ENCODE results near the gene TMEM108.

The TMEM108 gene

GRCh38 chr3:133246119-133246518, 207.9 kb downstream of the TMEM108 start:
- DNase-seq, result no peak

DNA sequence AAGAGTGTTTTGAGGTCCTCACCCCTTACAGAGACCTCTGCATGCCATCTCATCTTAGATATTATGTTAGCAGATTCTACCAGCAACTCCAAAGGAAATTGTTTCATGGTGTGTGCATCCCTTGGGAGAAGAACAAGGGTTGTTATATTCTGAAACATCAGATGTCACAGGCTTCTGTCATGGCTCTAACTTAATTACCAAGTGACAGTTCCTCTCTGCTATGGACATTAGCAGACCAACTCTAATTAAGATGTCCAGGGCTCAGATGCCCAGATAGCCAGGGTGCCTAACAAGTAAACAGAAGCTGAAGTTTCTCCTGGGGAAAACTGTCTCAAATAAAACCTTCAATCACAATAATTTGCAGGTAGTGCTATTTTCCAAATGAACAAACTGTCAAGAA, 208.6 kb downstream of the TMEM108 start:
- no peak for DNase-seq

- no peak for DNase-seq
Measured at GRCh38 chr3:133248389-133248788, 210.2 kb downstream of the TMEM108 start.

DNA sequence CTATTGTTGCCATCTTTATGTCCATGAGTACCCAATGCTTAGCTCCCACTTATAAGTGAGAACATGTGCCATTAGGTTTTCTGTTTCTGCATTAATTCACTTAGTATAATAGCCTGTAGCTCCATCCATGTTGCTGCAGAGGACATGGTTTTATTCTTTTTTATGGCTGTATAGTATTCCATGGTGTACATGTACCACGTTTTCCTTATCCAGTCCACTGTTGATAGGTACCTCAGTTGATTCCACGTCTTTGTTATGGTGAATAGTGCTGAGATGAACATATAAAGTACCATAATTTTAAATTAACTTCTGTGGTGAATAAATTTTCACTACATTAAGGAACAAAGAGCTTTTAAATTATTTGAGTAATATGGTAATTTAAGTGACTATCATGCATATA, 211.3 kb downstream of the TMEM108 start:
- DNase-seq, result no peak

DNA sequence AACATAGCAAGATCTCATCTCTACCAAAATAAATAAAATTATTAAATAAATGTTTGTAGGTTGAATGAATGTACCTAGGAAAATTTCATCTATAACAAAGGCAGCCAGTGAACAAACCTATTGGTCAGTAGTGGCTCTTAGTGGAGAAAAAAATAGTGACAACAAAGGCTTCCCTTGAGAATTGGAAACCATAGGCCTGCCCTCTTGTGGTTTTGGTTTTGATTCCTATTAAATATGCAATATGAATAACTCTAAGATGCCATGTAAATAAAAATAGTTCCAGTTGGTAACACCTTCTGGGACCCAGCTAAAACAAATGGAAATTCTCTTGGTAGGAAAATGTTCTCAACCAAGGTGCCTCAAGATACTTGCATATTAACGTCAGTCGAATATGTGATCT, 216.0 kb downstream of the TMEM108 start:
- DNase-seq, result no peak

DNA sequence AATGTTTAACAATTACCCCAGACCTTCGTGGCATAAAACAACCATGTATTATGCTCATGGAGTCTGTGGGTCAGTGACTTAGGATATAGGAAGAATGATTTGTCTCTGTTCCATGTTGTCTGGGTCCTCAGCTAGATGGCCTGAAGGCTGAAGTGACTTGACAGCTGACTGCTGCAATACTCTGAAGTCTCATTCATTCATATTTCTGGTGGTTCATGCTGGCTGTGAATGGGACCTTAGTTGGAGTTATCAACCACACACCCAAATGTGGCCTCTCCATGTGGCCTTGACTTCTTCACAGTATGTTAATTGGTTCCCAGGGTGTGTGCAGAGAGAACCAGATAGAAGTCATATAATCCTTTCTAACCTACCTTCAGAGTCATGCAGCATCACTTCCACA, 216.5 kb downstream of the TMEM108 start:
- DNase-seq, result no peak

GRCh38 chr3:133256787-133257483, 218.7 kb downstream of the TMEM108 start:
- no peak for DNase-seq

- no peak for DNase-seq
Measured at GRCh38 chr3:133258358-133258757, 220.2 kb downstream of the TMEM108 start.

DNA sequence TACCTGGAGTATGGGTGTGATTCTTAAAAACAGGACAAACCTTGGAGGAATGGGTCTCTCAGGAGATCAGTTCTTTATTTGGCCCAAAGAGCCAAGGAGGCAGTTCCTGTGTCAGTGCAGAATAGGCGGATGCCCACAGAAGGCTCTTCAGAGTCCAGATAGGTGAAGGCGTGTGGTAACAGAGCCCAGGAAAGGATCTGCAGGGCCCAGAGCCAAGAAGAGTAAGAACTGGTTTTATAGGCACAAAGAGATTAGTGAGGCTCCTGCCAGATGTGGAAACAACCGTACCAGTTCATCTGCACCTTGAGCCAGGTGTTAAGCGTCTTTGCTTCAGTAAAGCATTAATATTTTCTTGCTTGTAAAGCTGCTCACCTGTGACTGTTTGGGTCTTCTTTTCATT, 221.6 kb downstream of the TMEM108 start:
- DNase-seq, result no peak

GRCh38 chr3:133262333-133262732, 224.1 kb downstream of the TMEM108 start:
- no peak for DNase-seq

GRCh38 chr3:133264920-133265319, 226.7 kb downstream of the TMEM108 start:
- no peak for DNase-seq

- DNase-seq, result no peak
Measured at GRCh38 chr3:133268726-133269134, 230.5 kb downstream of the TMEM108 start.

GRCh38 chr3:133269393-133269792, 231.2 kb downstream of the TMEM108 start:
- no peak for DNase-seq

DNA sequence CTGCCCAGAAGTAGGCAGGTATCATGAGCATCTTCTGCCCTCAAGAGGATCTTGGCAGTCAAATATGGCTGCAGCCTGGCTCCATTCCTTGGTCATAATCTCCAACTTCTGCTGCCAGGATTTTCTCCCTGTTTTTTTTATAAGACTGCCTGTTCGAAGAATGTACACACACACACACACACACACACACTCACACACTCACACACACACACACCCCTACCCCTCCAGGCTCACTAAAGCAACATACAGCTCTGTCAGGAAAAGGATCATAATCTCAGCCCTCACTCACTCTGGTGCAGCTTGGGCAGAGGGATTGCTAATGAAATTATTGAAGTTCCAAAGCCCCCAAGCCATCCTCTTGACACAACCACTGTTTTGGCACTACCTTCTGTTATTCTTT, 232.4 kb downstream of the TMEM108 start:
- DNase-seq, result no peak

GRCh38 chr3:133271042-133271441, 232.9 kb downstream of the TMEM108 start:
- DNase-seq, result no peak

- no peak for DNase-seq
Measured at GRCh38 chr3:133271539-133271938, 233.3 kb downstream of the TMEM108 start.

DNA sequence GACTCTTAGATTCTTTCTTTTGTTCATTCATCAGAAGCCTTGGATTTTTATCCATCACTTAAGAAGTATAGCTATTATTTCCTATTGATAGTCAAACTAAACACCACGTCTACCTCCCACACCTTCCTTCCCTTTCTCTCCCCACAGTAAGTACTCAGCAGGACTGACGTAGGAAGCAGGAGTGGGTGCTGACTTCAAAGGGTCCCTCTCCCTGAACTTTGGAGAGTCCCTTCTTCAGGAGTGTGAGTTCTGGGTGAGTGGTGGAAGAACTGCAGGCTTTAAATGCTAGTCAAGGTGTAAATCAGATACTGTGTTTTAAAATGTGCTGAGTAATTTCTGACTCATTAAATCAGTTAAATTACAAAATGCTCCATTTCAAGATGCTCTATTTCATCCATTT, 235.2 kb downstream of the TMEM108 start:
- DNase-seq, result no peak

DNA sequence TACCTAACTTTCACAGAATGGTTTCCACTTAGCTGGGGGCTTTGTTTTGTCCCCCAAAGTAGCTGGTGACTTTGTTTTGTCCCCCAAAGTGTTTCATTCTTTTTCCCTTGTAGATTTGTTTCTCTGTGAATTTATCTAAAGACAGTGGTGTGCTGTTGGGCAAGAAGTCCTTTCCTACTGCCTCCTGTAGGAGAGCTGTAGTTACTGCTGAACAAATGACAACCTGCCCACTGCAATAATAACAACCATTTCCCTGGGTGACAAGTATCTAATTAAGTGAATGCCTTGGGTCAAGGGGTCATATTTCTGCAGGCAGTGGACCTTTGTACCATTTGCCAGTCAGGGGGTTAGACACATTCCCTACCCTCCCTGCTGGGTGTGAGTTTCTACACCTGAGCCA, 236.3 kb downstream of the TMEM108 start:
- no peak for DNase-seq

DNA sequence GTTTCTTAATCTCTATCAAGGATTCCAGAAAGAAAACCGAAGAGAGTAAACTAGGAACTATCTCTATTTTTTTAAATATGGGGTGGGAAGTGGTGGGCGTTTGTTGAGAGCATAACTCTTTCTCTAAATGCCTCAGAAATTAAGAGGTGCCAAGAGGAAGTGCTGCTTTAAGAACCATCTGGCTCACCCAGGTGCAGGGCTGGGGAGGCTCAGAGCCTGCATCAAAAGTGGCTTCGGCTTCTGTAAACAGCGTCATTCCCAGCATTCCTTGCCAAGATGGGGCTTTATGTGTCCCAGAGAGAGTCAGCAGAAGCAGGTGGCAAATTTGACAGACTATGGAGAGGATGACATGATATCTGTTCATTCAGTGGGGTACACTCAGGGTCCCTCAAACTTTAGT, 238.4 kb downstream of the TMEM108 start:
- DNase-seq, result no peak

GRCh38 chr3:133277813-133278212, 239.6 kb downstream of the TMEM108 start:
- DNase-seq, result no peak

- no peak for DNase-seq
Measured at GRCh38 chr3:133278260-133279043, 240.3 kb downstream of the TMEM108 start.

DNA sequence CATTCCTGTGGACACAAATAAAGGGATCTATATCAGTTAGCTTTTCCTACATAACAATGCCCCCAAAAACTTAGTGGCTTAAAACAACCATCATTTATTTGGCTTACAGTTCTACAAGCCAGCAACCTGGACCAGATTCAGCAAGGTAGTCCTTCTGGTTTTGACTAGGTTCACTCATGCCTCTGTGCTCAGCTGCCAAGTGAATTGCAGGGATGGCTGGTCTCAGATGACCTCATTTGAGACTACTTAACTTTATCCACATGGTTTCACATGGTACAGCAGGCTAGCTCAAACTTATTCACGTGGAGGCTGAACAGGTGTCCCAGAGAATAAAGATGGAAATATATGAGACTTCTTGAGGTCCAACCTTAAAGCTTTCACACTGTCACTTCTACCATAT, 242.4 kb downstream of the TMEM108 start:
- DNase-seq, result no peak

DNA sequence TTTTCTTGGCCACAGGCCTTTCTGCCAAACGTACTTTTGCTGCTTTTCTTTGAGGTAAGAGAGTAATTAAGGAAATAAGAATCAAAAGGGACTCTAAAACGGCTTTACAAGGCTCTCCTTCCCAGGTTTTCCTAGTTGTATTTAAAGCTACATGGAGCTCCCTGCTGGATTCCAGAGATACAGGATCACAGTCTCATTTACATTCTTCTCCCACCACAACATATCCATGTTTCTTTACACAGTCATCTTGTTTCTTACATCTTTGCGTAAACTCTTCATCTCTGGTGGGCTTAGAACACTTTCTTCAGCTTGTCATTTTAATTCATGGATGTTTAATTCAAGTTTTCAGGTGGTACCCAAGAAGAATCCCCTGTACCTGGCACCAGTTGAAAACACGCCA, 244.0 kb downstream of the TMEM108 start:
- no peak for DNase-seq

DNA sequence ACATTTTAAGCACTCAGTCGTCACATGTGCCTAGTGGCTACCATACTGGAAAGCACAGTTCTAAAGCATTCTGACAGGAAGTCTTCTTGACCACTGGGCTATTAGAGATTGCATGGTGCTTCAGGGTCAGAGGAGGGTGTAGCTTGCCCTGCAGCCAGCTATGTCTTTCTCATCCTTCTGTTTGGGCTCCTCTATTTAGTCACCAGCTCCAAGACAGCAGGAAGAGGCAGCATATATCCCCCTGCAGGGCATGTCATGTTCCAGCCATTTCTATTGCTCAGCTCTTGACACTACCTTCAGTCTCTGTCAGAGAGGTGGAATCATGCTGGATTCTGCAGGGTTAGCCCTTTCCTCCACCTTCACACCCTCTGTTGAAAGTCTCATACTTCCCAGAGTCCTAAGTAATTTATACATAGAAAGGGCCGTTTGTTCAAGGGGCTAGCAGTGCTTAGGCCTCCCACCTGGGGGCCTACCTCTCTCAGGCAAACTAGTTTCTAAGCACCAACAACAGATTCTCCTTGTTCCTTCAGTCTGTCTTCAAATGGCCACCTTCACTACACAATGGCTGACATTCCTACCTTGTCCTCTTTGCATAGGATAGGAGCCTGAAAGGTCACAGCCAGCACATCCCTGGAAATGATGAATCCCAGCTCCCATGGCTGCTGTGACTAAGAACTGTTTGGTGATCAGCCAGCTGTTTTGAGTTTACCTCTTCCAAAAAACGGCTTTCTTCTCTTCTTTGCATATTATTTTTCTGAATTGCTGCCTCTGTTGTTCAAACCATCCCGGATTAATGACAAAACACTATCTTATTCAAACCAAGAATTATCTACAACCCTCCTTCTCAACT, 246.0 kb downstream of the TMEM108 start:
- no peak for DNase-seq
